PC-3 (cell line): ENCODE results near the gene CCR5AS.

ENCODE experiments used
- ATAC-seq: fragments of 200-7000 bp; cut with Tn5 transposase; 2 replicates; pipeline ENCODE4 v1.9.1; 2020; ENCODE audit warnings: mild to moderate bottlenecking, moderate library complexity
- BruUV-seq: library from RNA; stranded (reverse); fragments of 400-500 nt; replicated peaks from 2 replicates; lab custom pipeline; 2021; lab: Mats Ljungman, UMichigan
- CTCF ChIA-PET: fragments of 300-600 bp; sonication (Branson Sonifier 250); formaldehyde crosslinking; loops from one replicate; lab custom pipeline; 2022; ENCODE audit warnings: antibody characterized with exemption; lab: Charles Lee
- POLR2A ChIA-PET: fragments of 300-600 bp; sonication (Branson Sonifier 250); formaldehyde crosslinking; loops from one replicate; lab custom pipeline; 2022; ENCODE audit warnings: antibody characterized with exemption; ENCODE audit not compliant: unreplicated experiment; lab: Charles Lee
- DNase-seq: peaks from one replicate; pipeline ENCODE4 v3.0.0-alpha.2; 2015
- H2AFZ ChIP-seq: fragments of 300-600 bp; sonication (generic); 2 replicates; pipeline ENCODE4 v1.6.0; 2016; ENCODE audit warnings: antibody characterized with exemption, low read length
- H3F3A ChIP-seq: fragments of 300-600 bp; sonication (generic); one replicate; pipeline ENCODE4 v1.6.0; 2017; ENCODE audit warnings: antibody characterized with exemption, low read length, control low read depth, mild to moderate bottlenecking; ENCODE audit not compliant: unreplicated experiment
- H3K27ac ChIP-seq: fragments of 300-600 bp; sonication (generic); 2 replicates; pipeline ENCODE4 v1.5.1; 2016; ENCODE audit warnings: mild to moderate bottlenecking, low read length
- H3K27me3 ChIP-seq: fragments of 300-600 bp; sonication (generic); 2 replicates; pipeline ENCODE4 v1.6.1; 2016; ENCODE audit warnings: low read length, mixed read lengths
- H3K36me3 ChIP-seq: fragments of 300-600 bp; sonication (generic); 2 replicates; pipeline ENCODE4 v1.6.1; 2016; ENCODE audit warnings: low read depth, mixed run types, low read length, mixed read lengths
- H3K4me1 ChIP-seq: fragments of 300-600 bp; sonication (generic); 2 replicates; pipeline ENCODE4 v1.5.1; 2016; ENCODE audit warnings: low read length; ENCODE audit not compliant: insufficient read depth
- H3K4me2 ChIP-seq: fragments of 300-600 bp; sonication (generic); 2 replicates; pipeline ENCODE4 v1.6.0; 2016; ENCODE audit warnings: low read length
- H3K4me3 ChIP-seq: fragments of 300-600 bp; sonication (generic); 2 replicates; pipeline ENCODE4 v1.5.1; 2016; ENCODE audit warnings: mild to moderate bottlenecking, low read length, mixed read lengths
- H3K79me2 ChIP-seq: fragments of 300-600 bp; sonication (generic); 2 replicates; pipeline ENCODE4 v1.6.1; 2017; ENCODE audit warnings: low read length, mixed read lengths
- H3K9ac ChIP-seq: fragments of 300-600 bp; sonication (generic); 2 replicates; pipeline ENCODE4 v1.6.0; 2016; ENCODE audit warnings: mild to moderate bottlenecking, low read length
- H3K9me2 ChIP-seq: fragments of 300-600 bp; sonication (generic); replicated peaks from 2 replicates; pipeline ENCODE4 v1.6.1; 2016; ENCODE audit warnings: mixed run types, low read length, mixed read lengths
- H3K9me3 ChIP-seq: fragments of 300-600 bp; sonication (generic); 2 replicates; pipeline ENCODE4 v1.6.1; 2016; ENCODE audit warnings: low read length, mixed read lengths
- H4K20me1 ChIP-seq: fragments of 300-600 bp; sonication (generic); 2 replicates; pipeline ENCODE4 v1.6.1; 2016; ENCODE audit warnings: low read length, mixed read lengths
- EZH2 ChIP-seq: fragments of 300-600 bp; sonication (generic); IDR thresholded peaks from one replicate; pipeline ENCODE4 v1.6.1; 2017; ENCODE audit warnings: antibody characterized with exemption, mild to moderate bottlenecking, low read length; ENCODE audit not compliant: unreplicated experiment
- EZH2phosphoT487 ChIP-seq: fragments of 300-600 bp; sonication (generic); IDR thresholded peaks from 2 replicates; pipeline ENCODE4 v1.6.1; 2018; ENCODE audit warnings: mild to moderate bottlenecking, antibody characterized with exemption, low read length, borderline replicate concordance
- intact Hi-C: fragments of 100-400 bp; cut with micrococcal nuclease; formaldehyde crosslinking; loops from 2 replicates; pipeline ENCODE4 v1.9.0; 2023
- TF ChIP-seq, protein P1 (sequence below): fragments of 300-600 bp; sonication (generic); conservative IDR thresholded peaks from 2 replicates; pipeline ENCODE4 v1.5.1; 2017; ENCODE audit warnings: antibody characterized with exemption, low read depth, mild to moderate bottlenecking, low read length

The CCR5AS gene

DNA sequence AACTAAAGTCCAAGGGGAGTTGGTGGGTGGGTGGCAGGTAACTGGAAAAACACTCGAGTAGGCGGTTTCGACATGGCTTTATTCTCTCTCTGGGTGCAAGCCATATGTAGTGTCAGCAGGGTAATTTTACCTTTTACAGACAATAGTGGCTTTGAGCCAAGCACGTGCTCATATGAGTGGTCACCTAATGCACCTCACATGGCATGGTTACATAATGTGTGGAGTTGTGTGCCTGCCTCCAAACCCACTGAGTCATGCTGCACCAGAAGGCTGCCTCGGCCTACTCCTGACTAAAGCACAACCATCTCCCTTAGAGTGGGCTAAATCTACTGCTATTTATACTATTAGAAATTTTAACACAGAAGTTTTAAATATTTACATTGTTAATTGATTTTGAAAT is 16.7 kb upstream of the CCR5AS start:
- peak; percentile 73 for DNase-seq
- TF ChIP-seq EZH2: no peak
- no peak for TF ChIP-seq EZH2phosphoT487
- TF ChIP-seq, protein P1, sequence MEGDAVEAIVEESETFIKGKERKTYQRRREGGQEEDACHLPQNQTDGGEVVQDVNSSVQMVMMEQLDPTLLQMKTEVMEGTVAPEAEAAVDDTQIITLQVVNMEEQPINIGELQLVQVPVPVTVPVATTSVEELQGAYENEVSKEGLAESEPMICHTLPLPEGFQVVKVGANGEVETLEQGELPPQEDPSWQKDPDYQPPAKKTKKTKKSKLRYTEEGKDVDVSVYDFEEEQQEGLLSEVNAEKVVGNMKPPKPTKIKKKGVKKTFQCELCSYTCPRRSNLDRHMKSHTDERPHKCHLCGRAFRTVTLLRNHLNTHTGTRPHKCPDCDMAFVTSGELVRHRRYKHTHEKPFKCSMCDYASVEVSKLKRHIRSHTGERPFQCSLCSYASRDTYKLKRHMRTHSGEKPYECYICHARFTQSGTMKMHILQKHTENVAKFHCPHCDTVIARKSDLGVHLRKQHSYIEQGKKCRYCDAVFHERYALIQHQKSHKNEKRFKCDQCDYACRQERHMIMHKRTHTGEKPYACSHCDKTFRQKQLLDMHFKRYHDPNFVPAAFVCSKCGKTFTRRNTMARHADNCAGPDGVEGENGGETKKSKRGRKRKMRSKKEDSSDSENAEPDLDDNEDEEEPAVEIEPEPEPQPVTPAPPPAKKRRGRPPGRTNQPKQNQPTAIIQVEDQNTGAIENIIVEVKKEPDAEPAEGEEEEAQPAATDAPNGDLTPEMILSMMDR: no peak
- intact Hi-C loops: loop anchor here (2.0 kb wide), 1 partner anchor 17 kb away; the partner anchor contains the start of genes CCR5AS and CCRL2

DNA sequence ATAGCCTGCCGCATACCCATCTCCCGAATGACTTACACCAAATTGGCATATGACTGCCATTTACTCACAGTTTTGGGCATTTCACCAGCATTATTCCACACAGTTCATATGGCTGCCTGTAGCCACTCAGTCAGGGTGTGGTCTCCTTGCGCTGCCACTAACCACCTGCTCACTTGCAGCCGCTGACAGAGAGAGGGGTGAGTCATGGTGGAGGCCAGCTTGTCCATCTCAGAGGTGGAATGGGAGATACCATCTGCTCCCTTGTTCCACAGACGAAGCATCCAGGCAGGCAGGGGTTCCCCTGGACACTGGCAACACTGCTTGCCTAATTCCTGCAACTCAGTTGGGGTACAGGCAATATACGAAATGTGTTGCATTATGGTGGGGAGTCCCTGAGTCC is 15.8 kb upstream of the CCR5AS start:
- H4K20me1 ChIP-seq: no peaks in the 10 kb centered on the region
- no peaks in the 10 kb centered on the region for H3K27me3 ChIP-seq
- TF ChIP-seq, protein P1: no peak
- TF ChIP-seq EZH2phosphoT487 (no peak), EZH2 (no peak)
- no peak overlapping the region; the same call in 1 of the 2 replicates for H3K9ac ChIP-seq
- peak overlapping the region; percentile 72 for H3K27ac ChIP-seq
- H3F3A ChIP-seq: no peaks in the 10 kb centered on the region
- H3K79me2 ChIP-seq: no peaks in the 10 kb centered on the region
- DNase-seq: peak; percentile 97
- ChIA-PET CTCF (no interaction called here), POLR2A (no interaction called here)
- no peaks in the 10 kb centered on the region for H3K9me2 ChIP-seq
- H2AFZ ChIP-seq: peak overlapping the region; percentile 10; the same call in 1 of the 2 replicates
- no peak overlapping the region for H3K4me3 ChIP-seq
- no peaks in the 10 kb centered on the region for H3K36me3 ChIP-seq
- H3K4me2 ChIP-seq: no peak overlapping the region
- BruUV-seq: no TSS peak
- peak; percentile 100 for ATAC-seq
- intact Hi-C loops: loop anchor here (2.0 kb wide), 1 partner anchor 16 kb away; the partner anchor contains the start of genes CCR5AS and CCRL2
- H3K4me1 ChIP-seq: peaks cover 37% of the 10 kb centered on the region
- no peaks in the 10 kb centered on the region for H3K9me3 ChIP-seq

More for the DNA sequence above, 16.7 kb upstream of the CCR5AS start:
- Histone ChIP-seq H3K4me3 (no peak overlapping the region), H3K36me3 (no peaks in the 10 kb centered on the region), H3K4me1 (peaks cover 47% of the 10 kb centered on the region), H3K27me3 (no peaks in the 10 kb centered on the region), H3K4me2 (no peak overlapping the region), H3K9me3 (no peaks in the 10 kb centered on the region), H3F3A (no peaks in the 10 kb centered on the region), H2AFZ (no peak overlapping the region), H3K9me2 (no peaks in the 10 kb centered on the region), H3K9ac (no peak overlapping the region; the same call in 1 of the 2 replicates), H4K20me1 (no peaks in the 10 kb centered on the region), H3K79me2 (no peaks in the 10 kb centered on the region), H3K27ac (peak overlapping the region; percentile 59)
- ATAC-seq: no peak
- BruUV-seq: no TSS peak
- POLR2A ChIA-PET: no interaction called here
- CTCF ChIA-PET: no interaction called here

DNA sequence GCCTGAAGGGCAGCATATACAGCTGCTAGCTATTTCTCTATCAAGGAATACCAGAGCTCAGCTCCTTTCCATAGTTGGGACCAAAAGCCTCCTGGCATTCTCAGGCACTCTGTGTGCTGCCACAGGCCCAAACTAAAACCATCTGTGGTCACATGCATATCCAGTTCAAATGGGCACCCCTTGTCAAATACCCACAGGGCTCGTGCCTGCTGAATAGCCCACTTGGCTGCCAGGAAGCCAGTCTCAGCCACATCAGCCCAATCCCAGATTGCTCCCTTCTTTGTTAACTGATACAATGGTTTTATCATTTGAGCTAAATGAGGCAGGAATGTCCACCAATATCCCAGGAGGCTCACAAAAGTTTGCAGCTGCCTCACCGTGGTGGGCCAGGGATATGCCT is 14.1 kb upstream of the CCR5AS start:
- Histone ChIP-seq H3K27ac (no peak overlapping the region), H3K9me2 (no peaks in the 10 kb centered on the region), H2AFZ (no peak overlapping the region), H3K9me3 (no peaks in the 10 kb centered on the region), H3K9ac (no peak overlapping the region), H3K79me2 (no peaks in the 10 kb centered on the region), H3K4me1 (peaks cover 27% of the 10 kb centered on the region), H3K4me2 (no peak overlapping the region), H3F3A (no peaks in the 10 kb centered on the region), H3K4me3 (no peak overlapping the region), H4K20me1 (no peaks in the 10 kb centered on the region), H3K27me3 (no peaks in the 10 kb centered on the region), H3K36me3 (no peaks in the 10 kb centered on the region)
- CTCF ChIA-PET: no interaction called here
- TF ChIP-seq, protein P1: no peak
- TF ChIP-seq EZH2: no peak
- TF ChIP-seq EZH2phosphoT487: no peak
- POLR2A ChIA-PET: no interaction called here
- intact Hi-C loops: no loop called here
- DNase-seq (no peak), ATAC-seq (no peak)
- no TSS peak for BruUV-seq
